Hematopoietic multipotent progenitor cell treated with erythropoietin and hydrocortisone succinate and interleukin-3 and kit ligand, for 6 days (in vitro differentiated cells): Measurements from ENCODE around the gene EIF5AL1.
"Not testable (repeated sequence)": the region's sequence is repeated elsewhere in the genome, so short reads cannot be mapped to it uniquely, and the experiment has no call there.

ENCODE experiments used
- DNase-seq: peaks from one replicate; pipeline ENCODE4 v3.0.0-alpha.2; 2015

Gene EIF5AL1

GRCh38 chr10:79488336-79488735 lies 24.0 kb upstream of the EIF5AL1 start:
- DNase-seq = no peak

DNA sequence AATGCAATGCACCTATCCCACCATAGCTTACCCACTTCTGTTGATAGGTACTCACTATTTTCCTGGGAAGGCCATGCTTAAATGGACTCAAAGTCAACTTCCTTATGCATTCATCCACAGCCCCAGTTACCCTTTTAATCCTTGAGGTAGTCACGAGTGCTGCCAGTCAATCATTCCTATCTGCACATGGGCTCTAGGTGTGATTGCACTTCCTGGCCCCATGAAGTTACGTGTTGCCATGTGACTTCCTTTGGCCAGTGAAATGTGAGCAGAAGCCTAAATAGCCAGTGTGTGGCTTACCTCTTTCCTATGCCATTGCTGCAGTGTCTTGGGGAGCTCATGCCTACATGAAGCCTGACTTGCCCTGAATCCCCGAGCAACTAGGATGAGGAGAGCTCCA lies 23.5 kb upstream of the EIF5AL1 start:
- DNase-seq = no peak

DNA sequence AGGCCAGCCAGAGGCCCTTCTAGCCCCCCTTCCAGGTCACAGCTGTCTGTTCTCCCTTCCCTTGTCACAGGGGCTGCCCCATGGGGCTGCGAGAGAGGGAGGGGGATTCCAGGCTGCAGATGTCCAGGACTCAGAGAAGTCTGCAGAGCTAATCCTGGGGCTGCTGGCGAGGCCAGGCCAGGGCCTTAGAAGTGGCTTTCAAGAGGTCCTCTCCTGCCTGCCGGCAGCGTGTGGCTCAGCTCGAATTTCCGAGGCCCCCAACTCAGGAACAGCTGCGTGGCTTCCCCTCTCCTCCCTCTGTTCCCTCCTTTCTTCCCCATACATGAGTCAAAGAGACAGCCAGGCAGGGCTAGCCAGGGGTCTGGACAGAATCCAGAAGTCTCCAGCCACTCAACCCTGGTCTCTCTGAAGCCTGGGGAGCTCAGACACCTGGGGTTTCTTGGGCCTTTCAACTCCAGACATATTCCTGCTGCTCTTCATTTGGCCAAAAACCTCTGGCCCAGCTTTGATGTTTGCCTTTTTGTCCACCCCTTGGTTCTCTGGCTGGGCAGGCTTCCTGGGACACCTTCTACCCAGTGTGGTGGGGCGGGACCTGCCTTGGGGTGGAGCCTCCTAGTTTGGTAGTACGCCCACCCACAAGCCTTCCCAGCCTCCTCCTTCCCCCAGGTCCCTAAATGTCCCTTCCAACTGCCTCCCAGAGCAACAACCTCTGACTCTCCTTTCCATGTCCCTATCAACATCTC lies 21.8 kb upstream of the EIF5AL1 start:
- no peak for DNase-seq

GRCh38 chr10:79491143-79491835 lies 21.0 kb upstream of the EIF5AL1 start:
- no peak for DNase-seq

- no peak for DNase-seq
Observed at GRCh38 chr10:79492256-79492655, 20.1 kb upstream of the EIF5AL1 start.

GRCh38 chr10:79492839-79493238 lies 19.5 kb upstream of the EIF5AL1 start:
- DNase-seq = no peak

- no peak for DNase-seq
Observed at GRCh38 chr10:79493806-79494205, 18.5 kb upstream of the EIF5AL1 start.

GRCh38 chr10:79494871-79495705 lies 17.2 kb upstream of the EIF5AL1 start:
- DNase-seq = no peak

DNA sequence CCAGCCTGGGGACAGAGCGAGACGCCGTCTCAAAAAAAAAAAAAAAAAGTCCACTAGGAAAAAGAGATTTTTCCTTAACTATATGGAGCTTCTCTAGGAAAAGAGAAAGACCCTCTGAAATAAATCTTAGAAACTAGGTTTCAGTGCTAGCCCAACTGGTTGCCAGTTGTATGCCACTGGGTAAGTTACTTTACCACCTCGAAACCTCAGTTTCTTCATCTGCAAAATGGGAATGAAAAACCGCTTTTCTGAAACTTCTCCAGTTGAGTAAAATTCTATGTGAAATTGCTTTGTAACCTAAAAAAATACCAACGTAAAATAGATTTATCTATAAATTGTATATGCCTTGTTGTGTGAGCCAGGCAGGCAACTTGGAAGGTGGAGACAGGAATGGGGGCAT lies 16.5 kb upstream of the EIF5AL1 start:
- no peak for DNase-seq

- DNase-seq = no peak
Observed at GRCh38 chr10:79496896-79497295, 15.4 kb upstream of the EIF5AL1 start.

DNA sequence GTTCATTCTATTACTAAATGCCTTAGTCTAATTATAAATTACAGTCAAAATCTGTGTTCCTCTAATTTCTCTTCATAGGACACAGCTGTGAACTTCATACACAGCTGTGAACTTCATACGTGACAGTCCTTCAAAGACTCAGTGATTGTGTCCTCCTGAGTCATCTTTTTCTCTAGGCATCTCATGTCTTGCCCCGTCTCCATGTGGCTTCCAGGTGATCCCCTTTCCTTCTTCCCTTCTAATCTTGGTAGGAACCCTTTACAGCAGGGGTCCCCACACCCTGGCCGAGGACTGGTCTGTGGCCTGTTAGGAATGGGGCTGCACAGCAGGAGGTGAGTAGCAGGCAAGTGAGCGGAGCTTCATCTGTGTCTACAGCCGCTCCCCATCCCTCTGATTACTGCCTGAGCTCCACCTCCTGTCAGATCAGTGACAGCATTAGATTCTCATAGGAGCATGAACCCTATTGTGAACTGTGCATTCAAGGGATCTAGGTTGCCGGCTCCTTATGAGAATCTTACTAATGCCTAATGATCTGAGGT lies 14.0 kb upstream of the EIF5AL1 start:
- DNase-seq = no peak

DNA sequence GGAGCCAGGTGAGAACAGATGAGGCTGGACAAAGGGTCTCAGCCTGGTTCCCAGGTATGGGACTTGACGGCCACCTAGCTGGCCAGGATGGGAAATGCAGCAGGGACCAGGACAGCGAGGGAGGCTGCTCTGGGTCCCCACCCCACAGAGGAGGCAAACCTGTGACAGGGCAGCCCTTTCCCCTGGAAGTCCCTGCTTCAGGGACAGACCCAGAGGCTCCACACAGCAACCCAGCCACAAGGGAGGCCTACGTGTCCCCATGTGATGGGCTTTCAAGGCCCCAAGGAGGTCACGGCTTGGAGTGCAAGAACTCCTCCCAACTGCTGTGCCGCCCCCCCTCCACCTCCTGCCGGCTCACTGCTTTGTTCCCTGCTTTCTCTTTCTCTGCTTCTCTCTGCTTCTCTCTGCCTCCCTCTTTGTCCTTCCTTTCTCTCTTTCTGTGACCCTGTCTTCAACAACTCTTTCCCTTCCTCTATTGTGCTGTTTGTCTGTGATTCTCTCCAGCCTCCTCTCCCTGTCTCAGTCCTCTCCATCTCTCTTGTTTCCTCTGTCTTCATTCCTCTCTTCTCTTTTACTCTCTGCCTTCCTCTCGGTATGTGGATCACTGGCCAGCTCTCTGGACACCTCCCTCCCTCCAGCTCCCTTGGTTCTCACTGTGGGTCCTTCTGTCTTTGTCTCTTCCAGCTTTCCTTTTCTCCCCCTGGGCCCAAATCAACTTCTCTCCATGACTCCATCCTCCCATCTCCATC lies 9.6 kb upstream of the EIF5AL1 start:
- no peak for DNase-seq

- DNase-seq = not testable (repeated sequence)
Observed at GRCh38 chr10:79503787-79504186, 8.5 kb upstream of the EIF5AL1 start.

- not testable (repeated sequence) for DNase-seq
Observed at GRCh38 chr10:79504483-79504882, 7.8 kb upstream of the EIF5AL1 start.

- DNase-seq = not testable (repeated sequence)
Observed at GRCh38 chr10:79505328-79505727, 7.0 kb upstream of the EIF5AL1 start.

GRCh38 chr10:79505829-79506228 lies 6.5 kb upstream of the EIF5AL1 start:
- no peak for DNase-seq

GRCh38 chr10:79507440-79508167 lies 4.7 kb upstream of the EIF5AL1 start:
- DNase-seq = no peak

- DNase-seq = not testable (repeated sequence)
Observed at GRCh38 chr10:79508245-79508644, 4.1 kb upstream of the EIF5AL1 start.

- not testable (repeated sequence) for DNase-seq
Observed at GRCh38 chr10:79509306-79509933, 2.9 kb upstream of the EIF5AL1 start.

DNA sequence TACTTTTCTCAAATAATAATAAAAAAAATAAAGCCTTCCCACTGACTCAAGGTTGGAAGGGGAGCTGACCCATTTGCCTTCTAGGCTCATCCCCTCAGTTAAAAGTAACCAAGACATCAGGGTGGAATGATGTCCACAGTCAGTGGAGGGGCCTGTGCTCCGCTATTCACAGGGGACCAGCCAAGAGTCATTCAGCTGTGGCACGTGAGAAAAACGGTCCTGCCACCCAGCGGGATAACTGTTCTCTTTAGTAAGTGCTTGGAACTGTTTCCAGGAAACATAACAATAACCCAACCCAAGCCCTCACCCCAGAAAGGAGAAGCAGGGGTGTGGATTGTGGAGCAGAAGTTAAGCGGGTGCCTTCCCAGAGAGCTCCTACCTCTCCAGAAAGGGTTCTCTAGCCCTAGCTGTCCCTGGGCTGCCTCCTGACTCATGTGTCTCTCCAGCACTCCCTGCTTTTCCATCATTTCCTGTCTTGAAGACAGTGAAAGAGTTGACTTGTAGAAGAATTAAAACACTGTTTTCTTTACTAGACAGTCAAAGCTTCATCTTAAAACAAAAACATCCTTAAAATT lies 2.3 kb upstream of the EIF5AL1 start:
- not testable (repeated sequence) for DNase-seq
